ENCODE data around the gene AFF1. TPM values are rescaled to one million over a fixed set of nuclear protein-coding genes. Genes with fewer than 3 reads are reported as not detected.

AFF1 gene
- total RNA-seq, 6 experiments from 2014 or later: 23.8 to 39.6 (median 34.9) TPM

DNA sequence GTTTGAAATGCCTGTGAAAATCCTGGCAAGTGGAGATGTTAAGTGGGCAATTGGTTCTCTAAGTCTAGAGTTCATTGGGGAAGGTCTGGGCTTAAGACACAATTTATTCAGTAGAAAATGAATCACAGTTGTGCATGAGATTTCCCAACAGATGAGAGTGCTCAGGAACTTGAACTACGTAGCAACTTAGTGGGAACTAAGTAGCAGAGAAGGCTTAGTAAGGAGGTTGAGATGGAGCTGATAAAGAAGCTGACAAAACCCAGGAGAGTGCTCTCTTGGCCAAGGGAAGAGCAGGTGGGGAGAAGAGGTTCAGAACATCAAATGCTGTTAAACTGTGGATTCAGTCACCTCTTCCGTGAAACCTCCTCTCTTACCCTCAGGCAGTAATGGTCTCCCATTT, 33.0 kb downstream of the AFF1 start:
- Histone ChIP-seq H3K4me1 (peaks cover 0 to 22% (median 3%) of the 10 kb centered on the region in 4 donors), H3K4me3 (no peak overlapping the region), H3K9me3 (no peaks in the 10 kb centered on the region), H3K27ac (no peak overlapping the region), H3K27me3 (no peaks in the 10 kb centered on the region), H3K36me3 (no peaks in the 10 kb centered on the region)
- intact Hi-C loops (cut with DNase I): no loop called here
- TF ChIP-seq POLR2A (IDR thresholded peaks at IDR 0.05): no peak
- TF ChIP-seq, protein P1, sequence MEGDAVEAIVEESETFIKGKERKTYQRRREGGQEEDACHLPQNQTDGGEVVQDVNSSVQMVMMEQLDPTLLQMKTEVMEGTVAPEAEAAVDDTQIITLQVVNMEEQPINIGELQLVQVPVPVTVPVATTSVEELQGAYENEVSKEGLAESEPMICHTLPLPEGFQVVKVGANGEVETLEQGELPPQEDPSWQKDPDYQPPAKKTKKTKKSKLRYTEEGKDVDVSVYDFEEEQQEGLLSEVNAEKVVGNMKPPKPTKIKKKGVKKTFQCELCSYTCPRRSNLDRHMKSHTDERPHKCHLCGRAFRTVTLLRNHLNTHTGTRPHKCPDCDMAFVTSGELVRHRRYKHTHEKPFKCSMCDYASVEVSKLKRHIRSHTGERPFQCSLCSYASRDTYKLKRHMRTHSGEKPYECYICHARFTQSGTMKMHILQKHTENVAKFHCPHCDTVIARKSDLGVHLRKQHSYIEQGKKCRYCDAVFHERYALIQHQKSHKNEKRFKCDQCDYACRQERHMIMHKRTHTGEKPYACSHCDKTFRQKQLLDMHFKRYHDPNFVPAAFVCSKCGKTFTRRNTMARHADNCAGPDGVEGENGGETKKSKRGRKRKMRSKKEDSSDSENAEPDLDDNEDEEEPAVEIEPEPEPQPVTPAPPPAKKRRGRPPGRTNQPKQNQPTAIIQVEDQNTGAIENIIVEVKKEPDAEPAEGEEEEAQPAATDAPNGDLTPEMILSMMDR (IDR thresholded peaks at IDR 0.05): no peak
- WGBS (ENCODE audit: insufficient coverage, low coverage, low lambda C conversion rate, missing lambda C conversion rate): 76% methylated on average over 2 of the region's 2 CpGs
- no peak for DNase-seq
- peak in 1 of 4 donors; percentile 32 for ATAC-seq

DNA sequence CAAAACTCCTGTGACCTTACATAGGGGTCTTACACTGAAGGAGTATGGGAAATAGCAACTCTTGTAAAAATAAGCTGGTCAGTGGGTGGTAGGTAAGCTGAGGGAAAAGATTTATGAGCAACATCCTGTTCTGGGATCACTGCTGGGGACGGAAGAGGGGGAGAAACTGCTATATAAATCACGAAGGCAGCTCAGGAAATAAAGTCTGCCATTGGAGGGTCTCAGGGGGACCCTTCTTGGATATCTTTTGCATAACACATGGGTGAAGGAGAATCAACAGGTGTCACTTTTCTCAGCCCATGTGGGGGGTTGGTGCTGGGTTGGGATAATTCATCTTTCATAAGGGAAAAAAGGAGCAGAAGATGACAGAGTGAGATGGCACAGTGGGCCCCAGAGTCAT, 33.7 kb downstream of the AFF1 start:
- Histone ChIP-seq H3K27ac (no peak overlapping the region), H3K36me3 (no peaks in the 10 kb centered on the region), H3K4me1 (peaks cover 0 to 28% (median 6%) of the 10 kb centered on the region in 4 donors), H3K9me3 (no peaks in the 10 kb centered on the region), H3K27me3 (no peaks in the 10 kb centered on the region), H3K4me3 (no peak overlapping the region)
- TF ChIP-seq, protein P1 (IDR thresholded peaks at IDR 0.05): no peak
- no peak for TF ChIP-seq POLR2A (IDR thresholded peaks at IDR 0.05)
- WGBS (ENCODE audit: insufficient coverage, low coverage, low lambda C conversion rate, missing lambda C conversion rate): 62% methylated on average over 2 of the region's 2 CpGs
- intact Hi-C loops (cut with DNase I): no loop called here
- ATAC-seq: no peak
- no peak for DNase-seq

DNA sequence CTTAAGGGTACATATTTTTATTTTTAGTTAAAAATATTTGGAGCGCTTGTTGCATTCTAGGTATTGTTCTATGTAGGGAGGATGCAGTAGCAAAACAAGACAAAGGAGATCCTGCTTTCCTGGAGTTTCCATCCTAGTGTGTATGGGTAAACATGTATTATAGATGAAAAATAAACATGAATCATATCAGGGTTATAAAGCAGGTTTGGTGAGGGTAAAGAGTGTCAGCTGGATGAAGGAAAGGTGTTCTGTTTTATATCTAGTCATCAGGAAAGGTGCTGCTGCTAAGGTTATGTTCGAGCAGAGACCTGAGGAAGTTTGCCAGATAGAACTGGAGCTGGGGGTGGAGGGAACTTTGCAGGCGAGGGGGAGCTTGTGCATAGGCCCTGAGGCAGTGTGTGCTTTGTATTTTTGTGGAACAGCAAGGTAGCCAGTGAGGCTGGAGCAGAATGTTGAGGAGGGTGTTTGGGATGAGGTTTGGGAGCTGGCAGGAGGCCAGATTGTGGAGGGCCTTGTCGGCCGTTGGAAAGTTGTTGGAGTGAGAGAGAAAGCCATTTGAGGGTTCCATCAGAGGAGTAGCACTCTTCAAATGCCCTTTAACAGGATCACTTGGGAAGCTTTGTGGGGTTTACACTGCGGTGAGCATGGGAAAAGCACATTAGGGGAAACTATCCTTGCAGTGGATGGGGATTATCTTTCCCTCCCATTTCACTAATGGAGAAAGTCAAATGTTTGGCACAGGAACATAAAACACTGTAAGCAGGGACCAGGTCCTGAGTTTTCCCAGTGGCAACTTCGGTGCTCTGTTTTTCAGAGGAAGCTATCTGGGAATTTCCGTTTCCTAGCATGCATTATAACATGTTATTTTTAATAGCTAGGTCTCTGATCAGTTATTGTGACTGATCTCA, 35.9 kb downstream of the AFF1 start:
- no peak for ATAC-seq
- TF ChIP-seq, protein P1 (IDR thresholded peaks at IDR 0.05): no peak
- no peaks in the 10 kb centered on the region for H3K27me3 ChIP-seq
- H3K4me3 ChIP-seq: no peak overlapping the region
- DNase-seq: no peak
- H3K36me3 ChIP-seq: no peaks in the 10 kb centered on the region
- H3K4me1 ChIP-seq: peaks cover 0 to 42% (median 12%) of the 10 kb centered on the region in 4 donors
- H3K9me3 ChIP-seq: no peaks in the 10 kb centered on the region
- 57% methylated on average over 7 of the region's 8 CpGs for WGBS (ENCODE audit: insufficient coverage, low coverage, low lambda C conversion rate, missing lambda C conversion rate)
- no peak overlapping the region for H3K27ac ChIP-seq
- intact Hi-C loops (cut with DNase I): no loop called here

DNA sequence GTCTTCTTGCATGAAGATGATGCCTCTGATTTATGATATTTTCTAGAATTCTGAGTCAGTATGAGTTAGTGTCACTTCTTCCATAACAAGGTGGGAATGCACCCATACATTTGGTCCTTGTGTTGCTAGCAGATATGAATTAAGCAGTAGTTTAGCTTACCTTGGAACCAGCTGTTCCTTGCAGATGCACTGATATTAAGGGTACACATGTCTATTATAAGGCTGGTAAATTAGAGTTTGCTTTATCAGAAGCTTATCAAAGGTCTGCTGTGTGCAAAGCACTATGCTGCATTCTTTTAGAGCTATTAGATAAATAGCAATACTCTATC, 36.5 kb downstream of the AFF1 start:
- DNase-seq: no peak
- H3K36me3 ChIP-seq: no peaks in the 10 kb centered on the region
- ATAC-seq: no peak
- no peaks in the 10 kb centered on the region for H3K27me3 ChIP-seq
- H3K27ac ChIP-seq: no peak overlapping the region
- peaks cover 0 to 42% (median 12%) of the 10 kb centered on the region in 4 donors for H3K4me1 ChIP-seq
- no peak overlapping the region for H3K4me3 ChIP-seq
- intact Hi-C loops (cut with DNase I): no loop called here
- TF ChIP-seq, protein P1 (IDR thresholded peaks at IDR 0.05): no peak
- no peak for TF ChIP-seq POLR2A (IDR thresholded peaks at IDR 0.05)
- no peaks in the 10 kb centered on the region for H3K9me3 ChIP-seq
